Kidney tubule cell (primary cell): ENCODE results near the gene CFAP157.

Experiments used
- DNase-seq: peaks from one replicate; pipeline ENCODE4 v3.0.0-alpha.2; 2018; ENCODE audit warnings: low spot score

Gene CFAP157

DNA sequence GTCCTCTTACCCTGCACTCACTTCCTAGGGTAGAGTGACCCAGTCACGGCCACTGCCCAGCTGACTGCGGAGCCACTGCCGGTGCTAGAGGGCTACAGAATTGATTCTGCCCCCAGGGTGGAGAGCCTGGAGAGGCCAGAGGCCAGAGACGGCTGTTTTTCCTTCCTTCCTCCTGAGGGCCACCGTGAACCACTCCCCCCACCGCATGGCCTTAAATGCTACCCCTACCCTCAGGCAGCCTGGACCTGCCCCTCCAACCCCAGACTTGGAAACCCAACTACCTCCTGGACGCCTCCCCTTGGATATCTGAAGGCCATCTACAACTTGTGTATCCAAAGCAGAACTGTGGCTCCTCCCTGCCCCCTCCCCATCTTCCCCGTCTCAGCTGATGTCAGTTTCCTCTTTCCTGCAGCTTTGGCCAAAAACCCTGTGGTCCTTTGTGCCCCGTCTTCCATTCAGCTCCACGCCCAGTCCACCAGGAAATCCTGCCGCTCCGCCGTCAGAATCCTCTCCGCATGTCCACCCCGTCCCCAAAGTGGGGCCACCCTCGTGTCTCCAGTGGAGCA is 55.4 kb downstream of the CFAP157 start:
- DNase-seq, result no peak

DNA sequence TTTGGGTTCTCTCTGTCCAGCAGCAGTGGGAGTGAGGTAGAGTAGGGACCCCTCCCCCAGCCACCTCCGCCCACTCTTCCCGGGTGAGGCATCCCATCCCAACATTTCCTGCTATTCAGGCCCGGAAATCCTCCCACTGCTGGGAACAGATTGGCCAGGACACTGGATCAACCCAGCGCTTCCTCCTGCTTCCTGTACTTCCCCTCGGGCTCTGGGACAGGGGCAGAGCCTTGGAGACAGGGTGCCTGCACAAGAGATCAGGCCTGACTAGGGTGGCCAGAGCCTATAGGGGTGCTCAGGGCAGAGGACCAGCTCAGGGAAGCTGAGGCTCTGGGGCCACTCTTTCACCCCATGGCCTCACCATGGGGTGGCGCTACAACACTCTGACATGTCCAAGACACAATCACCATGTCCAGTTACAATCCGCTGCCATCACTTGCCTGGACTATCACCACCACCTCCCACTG is 57.2 kb downstream of the CFAP157 start:
- no peak for DNase-seq

GRCh38 chr9:127765418-127765817 is 58.6 kb downstream of the CFAP157 start:
- DNase-seq, result no peak
